ENCODE data around the gene GPR176. TPM values are rescaled to one million over a fixed set of nuclear protein-coding genes. Genes with fewer than 3 reads are reported as not detected.

The GPR176 gene
- total RNA-seq, 1 donor from 2014 or later, result 7.2 TPM

GRCh38 chr15:39948817-39949216, 28.8 kb upstream of the GPR176 start:
- H3K27ac Mint-ChIP-seq, result no peak overlapping the region
- no peaks in the 10 kb centered on the region for H3K9me3 Mint-ChIP-seq
- TF ChIP-seq CTCF (conservative IDR thresholded peaks at IDR 0.05), result no peak
- no peak for DNase-seq (ENCODE audit: extremely low spot score, unreplicated experiment)
- H3K4me3 Mint-ChIP-seq, result no peak overlapping the region
- no peaks in the 10 kb centered on the region for H3K27me3 Mint-ChIP-seq
- peaks cover 41% of the 10 kb centered on the region for H3K36me3 Mint-ChIP-seq
- H3K4me1 Mint-ChIP-seq (ENCODE audit: unreplicated experiment), result peaks cover 11% of the 10 kb centered on the region

- Mint-ChIP-seq H3K4me1 (ENCODE audit: unreplicated experiment) (peaks cover 8% of the 10 kb centered on the region), H3K9me3 (no peaks in the 10 kb centered on the region), H3K27me3 (no peaks in the 10 kb centered on the region), H3K36me3 (peaks cover 42% of the 10 kb centered on the region), H3K4me3 (no peak overlapping the region), H3K27ac (no peak overlapping the region)
- TF ChIP-seq CTCF (conservative IDR thresholded peaks at IDR 0.05), result no peak
- DNase-seq (ENCODE audit: extremely low spot score, unreplicated experiment), result no peak
Measured at GRCh38 chr15:39947401-39948197, 27.5 kb upstream of the GPR176 start.

- H3K4me3 Mint-ChIP-seq, result no peak overlapping the region
Measured at GRCh38 chr15:39946862-39947261, 26.8 kb upstream of the GPR176 start.

GRCh38 chr15:39944726-39945125, 24.7 kb upstream of the GPR176 start:
- peaks cover 8% of the 10 kb centered on the region for H3K4me1 Mint-ChIP-seq (ENCODE audit: unreplicated experiment)
- no peaks in the 10 kb centered on the region for H3K9me3 Mint-ChIP-seq
- no peak overlapping the region for H3K4me3 Mint-ChIP-seq
- DNase-seq (ENCODE audit: extremely low spot score, unreplicated experiment), result no peak
- H3K36me3 Mint-ChIP-seq, result peaks cover 41% of the 10 kb centered on the region
- no peaks in the 10 kb centered on the region for H3K27me3 Mint-ChIP-seq
- TF ChIP-seq CTCF (conservative IDR thresholded peaks at IDR 0.05), result no peak
- H3K27ac Mint-ChIP-seq, result no peak overlapping the region

More at GRCh38 chr15:39946862-39947261, 26.8 kb upstream of the GPR176 start:
- no peaks in the 10 kb centered on the region for H3K9me3 Mint-ChIP-seq
- no peak overlapping the region for H3K27ac Mint-ChIP-seq
- no peaks in the 10 kb centered on the region for H3K27me3 Mint-ChIP-seq
- no peak for TF ChIP-seq CTCF (conservative IDR thresholded peaks at IDR 0.05)
- no peak for DNase-seq (ENCODE audit: extremely low spot score, unreplicated experiment)
- H3K36me3 Mint-ChIP-seq, result peaks cover 44% of the 10 kb centered on the region
- H3K4me1 Mint-ChIP-seq (ENCODE audit: unreplicated experiment), result peaks cover 8% of the 10 kb centered on the region

GRCh38 chr15:39942753-39943150, 22.7 kb upstream of the GPR176 start:
- Mint-ChIP-seq H3K4me3 (no peak overlapping the region), H3K27me3 (no peaks in the 10 kb centered on the region), H3K9me3 (no peaks in the 10 kb centered on the region), H3K4me1 (ENCODE audit: unreplicated experiment) (peaks cover 13% of the 10 kb centered on the region), H3K36me3 (peaks cover 44% of the 10 kb centered on the region), H3K27ac (no peak overlapping the region)
- TF ChIP-seq CTCF (conservative IDR thresholded peaks at IDR 0.05), result no peak
- no peak for DNase-seq (ENCODE audit: extremely low spot score, unreplicated experiment)

All from type B pancreatic cell (in vitro differentiated cells).